GM18873 (cell line): Measurements from ENCODE around the gene HOXA11.

Experiments
- ATAC-seq: cut with Tn5 transposase; IDR thresholded peaks from one replicate; pipeline ENCODE4 v1.9.1; 2021; ENCODE audit warnings: mild to moderate bottlenecking, moderate library complexity, moderate number of reproducible peaks; ENCODE audit not compliant: unreplicated experiment, low FRiP score

The HOXA11 gene

DNA sequence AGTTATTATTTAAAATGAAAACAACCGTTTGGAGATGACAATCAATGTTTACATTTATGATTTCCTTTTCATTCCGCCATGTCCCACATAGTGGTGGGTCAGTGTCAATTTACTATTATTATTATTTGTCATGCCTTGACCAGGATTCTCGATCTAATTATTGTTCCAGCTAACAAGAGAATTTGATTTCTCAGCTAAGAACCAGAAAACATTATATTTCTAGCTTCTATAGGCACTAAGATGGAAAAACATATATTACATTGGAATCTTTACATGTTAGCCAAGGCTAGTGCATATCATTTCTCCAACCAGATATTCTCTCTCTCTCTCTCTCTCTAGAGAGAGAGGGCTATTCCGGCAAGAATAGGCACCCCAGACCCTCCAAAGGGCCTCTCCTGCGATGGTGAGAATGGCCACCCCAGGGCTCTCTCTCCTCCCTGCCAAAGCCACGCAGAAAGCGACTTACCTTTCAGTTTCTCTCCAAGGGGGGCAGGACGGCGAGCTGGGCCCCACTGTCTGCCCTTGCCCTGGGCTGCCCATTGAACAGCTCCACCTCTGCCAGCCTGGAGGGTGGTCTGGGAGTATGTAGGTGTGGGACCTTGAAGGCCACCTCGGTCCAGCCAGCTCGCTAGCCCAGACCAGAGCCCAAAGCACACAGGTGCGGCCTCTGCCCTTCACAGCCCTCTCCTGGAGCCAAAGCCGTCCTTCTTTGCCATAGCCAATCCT lies 35.0 kb downstream of the HOXA11 start:
- no peak for ATAC-seq

GRCh38 chr7:27148756-27149641 lies 36.0 kb downstream of the HOXA11 start:
- ATAC-seq: no peak

GRCh38 chr7:27148031-27148755 lies 36.8 kb downstream of the HOXA11 start:
- ATAC-seq: no peak

GRCh38 chr7:27147199-27148030 lies 37.6 kb downstream of the HOXA11 start, which contains the start of gene HOXA6:
Gene HOXA6, minus strand, starts transcription at chr7:27147774. Its CDS starts 25 bp downstream, at chr7:27147749.
- no peak for ATAC-seq

GRCh38 chr7:27146491-27147198 lies 38.4 kb downstream of the HOXA11 start:
- no peak for ATAC-seq

DNA sequence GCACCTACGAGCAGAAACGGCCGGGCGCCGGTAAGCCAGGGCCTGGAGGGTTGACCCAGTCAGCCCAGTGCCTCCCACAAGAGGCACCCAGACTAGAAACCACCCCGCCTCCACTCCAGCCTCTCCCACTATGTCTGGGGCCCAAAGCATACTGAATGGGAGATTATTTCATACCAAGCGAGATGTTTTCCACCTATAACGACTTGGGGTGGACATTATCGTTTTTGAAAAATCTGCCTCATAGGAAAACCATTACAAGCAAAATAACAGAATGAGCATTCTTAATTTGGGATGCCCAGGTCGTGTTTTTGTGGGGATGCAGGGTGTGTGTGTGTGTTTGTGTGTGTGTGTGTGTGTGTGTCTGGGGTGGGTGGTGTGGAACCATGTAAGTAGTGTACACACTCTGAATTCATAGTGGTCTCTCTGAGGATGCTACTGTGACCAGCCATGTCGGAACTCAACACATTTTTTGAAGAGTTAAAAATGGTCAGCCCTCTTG lies 39.1 kb downstream of the HOXA11 start:
- ATAC-seq: no peak

- no peak for ATAC-seq
Observed at GRCh38 chr7:27145165-27145913, 39.7 kb downstream of the HOXA11 start.

DNA sequence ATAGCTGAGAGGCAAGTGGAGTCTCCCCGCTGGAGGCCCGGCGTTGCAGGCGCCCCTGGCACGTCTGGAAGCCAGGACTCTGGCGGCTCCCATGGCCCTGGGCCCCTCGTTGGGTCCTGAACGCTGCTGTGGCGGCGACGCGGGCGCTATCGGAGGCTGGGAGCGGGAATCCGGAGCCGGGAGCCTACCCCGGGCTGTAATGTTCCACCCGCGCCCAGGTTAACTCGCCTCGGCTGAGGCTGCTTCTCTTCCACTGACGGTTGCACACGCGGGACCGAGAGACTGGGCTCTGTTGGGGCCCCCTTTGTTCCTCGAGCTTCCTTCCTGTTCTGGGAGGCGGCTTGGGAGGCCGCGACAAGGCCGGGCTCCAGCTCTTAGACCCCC lies 40.3 kb downstream of the HOXA11 start:
- ATAC-seq: no peak

DNA sequence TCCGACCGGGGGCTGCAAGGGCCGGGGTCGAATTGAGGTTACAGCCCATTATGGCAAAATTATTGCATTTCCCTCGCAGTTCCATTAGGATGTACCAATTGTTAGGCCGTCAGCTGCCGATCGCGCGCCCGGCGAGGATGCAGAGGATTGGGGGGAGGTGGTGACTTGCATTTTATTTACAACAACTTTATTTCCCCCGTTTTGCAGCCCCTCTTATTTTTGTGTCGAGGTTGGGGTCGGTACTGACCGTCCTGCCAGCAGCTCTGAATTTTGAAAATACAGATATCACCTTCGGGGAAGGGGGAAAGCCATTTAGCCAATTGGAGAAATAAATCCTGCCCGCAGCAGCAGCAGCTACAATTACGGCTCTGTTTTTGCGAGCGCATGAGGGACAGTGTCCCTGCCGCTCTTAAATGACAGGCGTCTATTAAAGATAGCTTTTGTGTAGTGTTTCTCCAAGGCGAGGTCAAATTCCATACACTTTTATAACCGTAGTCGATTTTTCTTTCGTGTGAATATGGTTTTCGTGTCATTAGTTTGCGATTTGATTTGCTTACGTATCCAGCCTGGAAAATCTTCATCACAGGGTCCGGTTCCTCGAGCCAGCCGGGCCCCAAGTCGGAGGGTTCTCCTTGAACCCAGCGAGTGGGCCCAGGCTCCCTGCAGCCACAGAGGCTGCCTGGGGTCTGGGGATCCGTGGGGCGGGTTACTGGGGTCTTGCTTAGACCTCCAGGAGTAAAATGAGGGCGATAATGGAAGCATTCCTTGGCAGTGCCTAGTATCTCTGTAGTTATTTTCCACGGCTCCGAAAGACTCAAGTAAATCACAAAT lies 40.9 kb downstream of the HOXA11 start:
- ATAC-seq: no peak

DNA sequence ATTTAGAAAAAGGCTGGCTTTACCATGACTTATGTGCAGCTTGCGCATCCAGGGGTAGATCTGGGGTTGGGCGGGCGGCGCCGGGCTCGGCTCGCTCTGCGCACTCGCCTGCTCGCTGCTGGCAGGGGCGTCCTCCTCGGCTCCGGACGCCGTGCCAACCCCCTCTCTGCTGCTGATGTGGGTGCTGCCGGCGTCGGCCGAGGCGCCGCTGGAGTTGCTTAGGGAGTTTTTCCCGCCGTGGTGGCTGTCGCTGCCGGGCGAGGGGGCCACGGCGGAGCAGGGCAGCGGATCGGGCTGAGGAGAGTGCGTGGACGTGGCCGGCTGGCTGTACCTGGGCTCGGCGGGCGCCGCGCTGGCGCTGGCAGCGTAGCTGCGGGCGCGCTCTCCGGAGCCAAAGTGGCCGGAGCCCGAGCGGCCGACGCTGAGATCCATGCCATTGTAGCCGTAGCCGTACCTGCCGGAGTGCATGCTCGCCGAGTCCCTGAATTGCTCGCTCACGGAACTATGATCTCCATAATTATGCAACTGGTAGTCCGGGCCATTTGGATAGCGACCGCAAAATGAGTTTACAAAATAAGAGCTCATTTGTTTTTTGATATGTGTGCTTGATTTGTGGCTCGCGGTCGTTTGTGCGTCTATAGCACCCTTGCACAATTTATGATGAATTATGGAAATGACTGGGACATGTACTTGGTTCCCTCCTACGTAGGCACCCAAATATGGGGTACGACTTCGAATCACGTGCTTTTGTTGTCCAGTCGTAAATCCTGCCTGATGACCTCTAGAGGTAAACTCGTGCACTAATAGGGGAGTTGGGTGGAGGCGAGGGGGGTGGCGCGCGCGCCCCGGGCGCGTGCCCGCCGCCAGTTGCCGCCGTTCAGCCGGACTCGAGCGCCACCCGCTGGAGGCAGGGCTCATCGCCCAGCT lies 41.7 kb downstream of the HOXA11 start, which contains the start of gene HOXA5:
HOXA5 (minus strand) TSS at position 659 of the 927 bp plus-strand sequence; CDS start at position 585, 74 bp downstream.
- ATAC-seq: no peak

- ATAC-seq: no peak
Observed at GRCh38 chr7:27142580-27143022, 42.4 kb downstream of the HOXA11 start.

DNA sequence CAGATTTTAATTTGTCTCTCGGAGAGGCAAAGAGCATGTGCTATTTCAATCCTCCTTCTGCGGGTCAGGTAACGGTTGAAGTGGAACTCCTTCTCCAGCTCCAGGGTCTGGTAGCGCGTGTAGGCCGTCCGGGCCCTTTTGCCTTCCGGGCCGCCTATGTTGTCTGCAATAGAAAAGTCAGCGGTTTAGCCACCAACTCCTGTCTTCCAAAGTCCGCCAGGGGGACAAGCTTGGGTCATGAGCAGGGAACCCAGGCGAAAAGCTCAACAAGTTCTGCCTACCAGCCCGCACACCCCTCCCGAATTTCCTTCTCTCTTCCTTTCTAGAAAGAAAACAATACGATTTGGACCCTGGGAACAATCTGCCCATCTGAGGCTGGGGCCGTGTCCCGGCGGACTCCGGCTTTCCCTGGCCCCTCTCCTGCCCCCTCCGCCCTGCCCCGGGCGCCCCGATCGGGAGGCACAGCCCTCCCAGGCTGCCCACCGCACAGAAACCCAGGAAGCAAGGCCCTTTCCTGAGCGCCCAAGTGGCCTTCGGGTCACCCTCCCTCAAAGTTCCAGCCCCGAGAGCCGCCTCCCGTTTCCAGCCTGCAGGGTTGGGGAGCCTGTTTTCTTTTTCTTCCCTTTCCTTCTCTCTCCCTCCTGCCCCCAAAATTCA lies 43.0 kb downstream of the HOXA11 start:
- no peak for ATAC-seq

DNA sequence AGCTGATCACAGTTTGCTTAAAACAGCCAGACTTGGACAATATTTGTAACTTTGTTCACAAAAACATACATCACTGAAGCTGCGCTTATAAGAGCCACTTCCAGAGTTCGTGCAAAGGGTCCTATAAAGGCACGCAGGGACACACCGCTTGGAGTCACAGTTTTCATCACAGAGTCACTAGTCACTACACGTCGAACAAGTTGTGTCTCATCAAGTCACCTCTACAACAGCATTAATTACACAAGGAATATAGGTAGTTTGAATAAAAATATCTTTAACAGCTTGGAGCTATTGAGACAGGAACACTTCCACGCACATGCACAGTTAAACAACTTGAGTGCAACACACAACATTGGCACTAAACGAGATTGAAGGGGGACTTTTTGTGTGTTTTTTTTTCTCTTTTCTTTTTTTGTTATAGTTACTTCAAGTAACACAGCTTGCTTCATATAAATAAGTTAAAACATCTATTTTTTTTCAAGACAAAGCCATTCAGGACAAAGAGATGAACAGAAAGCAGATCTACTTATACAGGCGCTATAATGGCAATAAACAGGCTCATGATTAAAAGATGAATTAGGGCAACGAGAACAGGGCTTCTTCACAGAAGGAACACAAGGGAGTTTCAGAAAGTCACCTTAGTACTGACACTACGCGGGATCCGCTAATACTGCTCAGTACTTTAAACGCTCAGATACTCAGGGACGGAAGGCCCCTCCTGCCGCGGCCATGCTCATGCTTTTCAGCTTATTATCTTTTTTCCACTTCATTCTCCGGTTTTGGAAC lies 43.7 kb downstream of the HOXA11 start:
- ATAC-seq: no peak

- ATAC-seq: no peak
Observed at GRCh38 chr7:27140126-27140857, 44.7 kb downstream of the HOXA11 start.
